Loucy (cell line): ENCODE measurements around the gene ANO7.

Experiments used
- EZH2phosphoT487 ChIP-seq: fragments of 200-600 bp; IDR thresholded peaks from 2 replicates; pipeline ENCODE4 v1.6.1; 2018; ENCODE audit warnings: antibody characterized with exemption, mild to moderate bottlenecking, moderate library complexity, borderline replicate concordance
- TF ChIP-seq, protein P1 (sequence below): fragments of 200-600 bp; sonication (generic); conservative IDR thresholded peaks from 2 replicates; pipeline ENCODE4 v1.5.1; 2014; ENCODE audit warnings: mild to moderate bottlenecking, antibody characterized with exemption, low read length

DNA sequence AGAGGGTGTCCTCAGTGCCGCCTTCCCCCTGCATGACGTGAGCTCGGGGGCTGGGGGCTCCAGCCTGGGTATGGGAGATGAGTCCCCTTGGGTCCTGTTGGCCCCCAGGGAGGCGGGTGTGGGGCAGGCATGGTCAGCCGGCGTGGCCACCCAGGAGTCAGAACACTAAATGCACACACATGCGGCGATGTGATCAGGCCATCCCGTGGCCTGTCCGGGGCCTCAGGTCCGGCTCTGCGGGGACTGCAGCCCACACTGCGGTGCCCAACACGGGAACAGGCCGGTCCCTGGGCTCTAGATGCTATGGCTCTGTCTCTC, 13.8 kb downstream of the ANO7 start:
- TF ChIP-seq, protein P1, sequence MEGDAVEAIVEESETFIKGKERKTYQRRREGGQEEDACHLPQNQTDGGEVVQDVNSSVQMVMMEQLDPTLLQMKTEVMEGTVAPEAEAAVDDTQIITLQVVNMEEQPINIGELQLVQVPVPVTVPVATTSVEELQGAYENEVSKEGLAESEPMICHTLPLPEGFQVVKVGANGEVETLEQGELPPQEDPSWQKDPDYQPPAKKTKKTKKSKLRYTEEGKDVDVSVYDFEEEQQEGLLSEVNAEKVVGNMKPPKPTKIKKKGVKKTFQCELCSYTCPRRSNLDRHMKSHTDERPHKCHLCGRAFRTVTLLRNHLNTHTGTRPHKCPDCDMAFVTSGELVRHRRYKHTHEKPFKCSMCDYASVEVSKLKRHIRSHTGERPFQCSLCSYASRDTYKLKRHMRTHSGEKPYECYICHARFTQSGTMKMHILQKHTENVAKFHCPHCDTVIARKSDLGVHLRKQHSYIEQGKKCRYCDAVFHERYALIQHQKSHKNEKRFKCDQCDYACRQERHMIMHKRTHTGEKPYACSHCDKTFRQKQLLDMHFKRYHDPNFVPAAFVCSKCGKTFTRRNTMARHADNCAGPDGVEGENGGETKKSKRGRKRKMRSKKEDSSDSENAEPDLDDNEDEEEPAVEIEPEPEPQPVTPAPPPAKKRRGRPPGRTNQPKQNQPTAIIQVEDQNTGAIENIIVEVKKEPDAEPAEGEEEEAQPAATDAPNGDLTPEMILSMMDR = no peak
- TF ChIP-seq EZH2phosphoT487 = no peak
